Vagina (tissue), 2 donors: Measurements from ENCODE around the gene PLEKHJ1. TPM values are rescaled to one million over a fixed set of nuclear protein-coding genes. Genes with fewer than 3 reads are reported as not detected.
"Not testable (repeated sequence)": the region's sequence is repeated elsewhere in the genome, so short reads cannot be mapped to it uniquely, and the experiment has no call there.

Experiments used
- DNase-seq, 2 donors: peaks; one replicate each; pipeline ENCODE4 v3.0.0-alpha.2; 2017; ENCODE audit errors: extremely low spot score in 2 of 2
- H3K27ac ChIP-seq: fragments of 200-600 bp; sonication (generic); one replicate; pipeline ENCODE4 v1.5.1; 2019
- H3K27me3 ChIP-seq: fragments of 200-600 bp; sonication (generic); one replicate; pipeline ENCODE4 v1.5.1; 2019
- H3K36me3 ChIP-seq, 2 donors: fragments of 200-600 bp; sonication (generic); one replicate each; pipeline ENCODE4 v1.5.1; 2017 to 2019
- H3K4me1 ChIP-seq: fragments of 200-600 bp; sonication (generic); one replicate; pipeline ENCODE4 v1.5.1; 2019
- H3K4me3 ChIP-seq, 2 donors: fragments of 200-600 bp; sonication (generic); 1 replicate in 1 of 2; 2 replicates in 1 of 2; pipeline ENCODE4 v1.5.1; 2016 to 2019
- H3K9me3 ChIP-seq: fragments of 200-600 bp; sonication (generic); one replicate; pipeline ENCODE4 v1.5.1; 2019
- CTCF ChIP-seq, 3 experiments: fragments of 450-650 bp in 2 of 3; fragments of 200-600 bp in 1 of 3; sonication (generic) in 1 of 3; IDR thresholded peaks; one replicate each; pipeline ENCODE4 v1.5.1; 2017 to 2019; ENCODE audit warnings: antibody characterized with exemption in 3 of 3, mild to moderate bottlenecking in 2 of 3, moderate library complexity in 2 of 3
- POLR2A ChIP-seq, 2 donors: fragments of 450-650 bp; IDR thresholded peaks; one replicate each; pipeline ENCODE4 v1.6.1; 2017; ENCODE audit warnings: antibody characterized with exemption in 2 of 2, mild to moderate bottlenecking in 2 of 2, moderate library complexity in 2 of 2
- POLR2AphosphoS5 ChIP-seq, 2 donors: sonication (generic); formaldehyde crosslinking; IDR thresholded peaks; one replicate each; pipeline ENCODE4 v1.9.0; 2017; ENCODE audit warnings: antibody characterized with exemption in 2 of 2, mild to moderate bottlenecking in 2 of 2, low read depth in 1 of 2; ENCODE audit not compliant: insufficient read depth in 1 of 2
- intact Hi-C: fragments of 100-400 bp; cut with DNase I; formaldehyde crosslinking; loops from one replicate; pipeline ENCODE4 v1.15.1; 2023
- total RNA-seq: library from RNA; depleted of rRNA; stranded (reverse); fragments of >200 nt; gene quantifications from one replicate; pipeline ENCODE4 v1.2.3, GENCODE V29; 2016

PLEKHJ1 gene
- total RNA-seq, 1 donor from 2014 or later = 30.7 TPM

GRCh38 chr19:2207991-2208860, 27.9 kb downstream of the PLEKHJ1 start:
- H3K27ac ChIP-seq = peak overlapping the region; percentile 21
- intact Hi-C loops = no loop called here
- H3K27me3 ChIP-seq = no peaks in the 10 kb centered on the region
- TF ChIP-seq POLR2AphosphoS5 (IDR thresholded peaks at IDR 0.05; ENCODE audit: insufficient read depth in 1 of 2, low read depth in 1 of 2) (peak in 1 of 2 donors; percentile 18), POLR2A (IDR thresholded peaks at IDR 0.05) (no peak)
- H3K4me3 ChIP-seq = no peak overlapping the region
- H3K4me1 ChIP-seq = peaks cover 27% of the 10 kb centered on the region
- no peak for DNase-seq
- peaks cover 3 to 33% of the 10 kb centered on the region in 2 donors for H3K36me3 ChIP-seq
- H3K9me3 ChIP-seq = no peaks in the 10 kb centered on the region

DNA sequence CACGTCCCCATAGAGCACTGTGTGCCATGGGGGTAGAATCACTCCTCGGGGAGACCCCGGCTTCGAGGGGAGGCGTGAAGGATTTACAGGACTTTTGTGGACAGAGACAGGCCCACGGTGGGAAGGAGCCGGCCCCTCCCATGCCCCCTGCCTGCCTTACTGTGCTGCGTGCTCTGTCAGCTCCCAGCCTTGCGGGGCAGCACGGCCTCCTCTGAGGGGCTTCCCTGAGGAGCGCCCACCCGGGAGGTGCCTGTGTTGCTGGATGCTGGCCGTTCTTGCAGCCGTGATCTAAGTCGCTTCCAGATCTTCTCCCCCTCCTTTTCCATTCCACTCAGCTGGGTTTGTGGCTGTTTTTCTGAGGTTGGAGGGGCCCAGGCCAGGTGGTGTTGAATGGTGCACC, 29.1 kb downstream of the PLEKHJ1 start:
- no peaks in the 10 kb centered on the region for H3K27me3 ChIP-seq
- no peak overlapping the region for H3K27ac ChIP-seq
- no peak overlapping the region for H3K4me3 ChIP-seq
- no peak for TF ChIP-seq POLR2A (IDR thresholded peaks at IDR 0.05)
- TF ChIP-seq CTCF (IDR thresholded peaks at IDR 0.05) = no peak
- TF ChIP-seq POLR2AphosphoS5 (IDR thresholded peaks at IDR 0.05; ENCODE audit: insufficient read depth in 1 of 2, low read depth in 1 of 2) = no peak
- H3K36me3 ChIP-seq = peaks cover 3 to 30% of the 10 kb centered on the region in 2 donors
- no peaks in the 10 kb centered on the region for H3K9me3 ChIP-seq
- intact Hi-C loops = no loop called here
- no peak for DNase-seq
- H3K4me1 ChIP-seq = peaks cover 27% of the 10 kb centered on the region

DNA sequence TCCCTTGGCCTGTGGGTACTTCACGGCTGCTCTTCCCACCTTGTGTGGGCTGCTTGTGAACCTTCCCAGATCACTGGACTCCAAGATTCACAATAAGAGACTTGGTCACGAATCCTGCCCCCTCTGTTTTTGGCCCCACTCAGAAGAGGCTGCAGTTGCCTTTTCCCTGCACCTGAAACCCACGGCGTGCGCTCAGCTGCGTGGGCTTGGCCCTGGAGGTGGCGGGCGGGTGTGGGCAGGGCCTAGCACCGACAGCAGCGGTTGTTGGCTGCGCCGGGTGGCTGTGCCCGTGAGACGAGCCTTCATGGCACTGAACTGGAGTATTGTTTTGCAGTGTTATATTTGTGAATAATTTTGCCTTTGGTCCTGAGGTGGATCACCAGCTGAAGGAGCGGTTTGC, 33.8 kb downstream of the PLEKHJ1 start:
- H3K36me3 ChIP-seq = peaks cover 0 to 21% of the 10 kb centered on the region in 2 donors
- H3K27me3 ChIP-seq = no peaks in the 10 kb centered on the region
- no peaks in the 10 kb centered on the region for H3K9me3 ChIP-seq
- H3K4me1 ChIP-seq = peaks cover 17% of the 10 kb centered on the region
- no peak overlapping the region for H3K27ac ChIP-seq
- H3K4me3 ChIP-seq = no peak overlapping the region
- intact Hi-C loops = no loop called here
- TF ChIP-seq CTCF (IDR thresholded peaks at IDR 0.05) = no peak
- TF ChIP-seq POLR2AphosphoS5 (IDR thresholded peaks at IDR 0.05; ENCODE audit: insufficient read depth in 1 of 2, low read depth in 1 of 2) = no peak
- no peak for TF ChIP-seq POLR2A (IDR thresholded peaks at IDR 0.05)
- no peak for DNase-seq

DNA sequence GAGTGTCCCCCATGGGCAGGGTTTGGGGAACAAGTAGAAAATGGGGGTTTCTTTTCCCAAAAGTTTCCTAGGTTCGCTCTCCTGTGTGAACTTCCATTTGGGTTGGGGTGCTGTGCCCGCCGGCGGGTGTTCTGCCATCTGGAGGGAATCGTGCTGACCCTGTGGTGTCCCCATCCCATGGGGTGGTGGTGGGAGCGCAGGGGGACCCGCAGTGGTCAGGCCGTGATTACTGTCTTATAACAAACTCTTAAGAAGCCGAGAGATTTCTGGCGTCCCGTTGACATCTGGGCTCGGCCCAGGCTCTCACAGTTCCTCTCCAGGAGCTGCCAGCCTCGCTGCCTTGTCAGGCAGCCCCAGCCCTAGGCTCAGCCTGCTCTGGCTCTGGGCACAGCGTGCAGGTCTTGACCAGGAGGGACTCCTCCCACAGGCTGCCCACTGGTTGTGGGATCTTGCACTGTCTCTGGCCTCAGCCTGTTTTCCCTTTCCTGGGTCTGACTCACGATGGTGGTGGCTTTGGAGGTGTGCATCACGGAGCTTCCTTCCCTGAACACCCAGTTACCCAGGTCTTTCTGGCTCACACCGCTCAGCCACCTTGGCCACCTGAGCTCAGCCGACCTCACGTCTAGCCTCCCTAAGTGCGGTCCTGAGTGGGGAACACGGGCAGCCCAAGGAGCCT, 34.5 kb downstream of the PLEKHJ1 start:
- H3K9me3 ChIP-seq = no peaks in the 10 kb centered on the region
- H3K36me3 ChIP-seq = peaks cover 0 to 15% of the 10 kb centered on the region in 2 donors
- H3K4me3 ChIP-seq = no peak overlapping the region
- TF ChIP-seq POLR2AphosphoS5 (IDR thresholded peaks at IDR 0.05; ENCODE audit: insufficient read depth in 1 of 2, low read depth in 1 of 2) = no peak
- TF ChIP-seq CTCF (IDR thresholded peaks at IDR 0.05) = no peak
- no peak for DNase-seq
- no peak overlapping the region for H3K27ac ChIP-seq
- no peaks in the 10 kb centered on the region for H3K27me3 ChIP-seq
- peaks cover 17% of the 10 kb centered on the region for H3K4me1 ChIP-seq
- intact Hi-C loops = no loop called here

DNA sequence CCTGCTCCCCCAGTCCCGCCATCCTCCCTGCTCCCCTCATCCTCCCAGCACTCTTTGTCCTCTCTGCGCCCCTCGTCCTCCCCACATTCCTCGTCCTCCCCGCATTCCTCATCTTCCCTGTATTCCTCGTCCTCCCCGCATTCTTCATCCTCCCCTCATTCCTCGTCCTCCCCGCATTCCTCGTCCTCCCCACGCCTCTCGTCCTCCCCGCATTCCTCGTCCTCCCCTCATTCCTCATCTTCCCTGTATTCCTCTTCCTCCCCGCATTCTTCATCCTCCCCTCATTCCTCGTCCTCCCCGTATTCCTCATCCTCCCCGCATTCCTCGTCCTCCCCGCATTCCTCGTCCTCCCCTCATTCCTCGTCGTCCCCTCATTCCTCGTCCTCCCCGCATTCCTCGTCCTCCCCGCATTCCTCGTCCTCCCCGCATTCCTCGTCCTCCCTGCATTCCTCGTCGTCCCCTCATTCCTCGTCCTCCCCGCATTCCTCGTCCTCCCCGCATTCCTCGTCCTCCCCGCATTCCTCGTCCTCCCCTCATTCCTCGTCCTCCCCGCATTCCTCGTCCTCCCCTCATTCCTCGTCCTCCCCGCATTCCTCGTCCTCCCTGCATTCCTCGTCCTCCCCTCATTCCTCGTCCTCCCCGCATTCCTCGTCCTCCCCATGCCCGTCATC, 35.4 kb downstream of the PLEKHJ1 start:
- H3K27ac ChIP-seq, DNase-seq, H3K27me3 ChIP-seq, H3K4me3 ChIP-seq, H3K9me3 ChIP-seq, intact Hi-C loops: not testable (repeated sequence)
- Histone ChIP-seq H3K4me1 (peaks cover 17% of the 10 kb centered on the region), H3K36me3 (peaks cover 0 to 13% of the 10 kb centered on the region in 2 donors)
